H1 (cell line): ENCODE data around the gene MAPK8IP1. TPM values are rescaled to one million over a fixed set of nuclear protein-coding genes. Genes with fewer than 3 reads are reported as not detected.

Experiments
- CTCF ChIA-PET: fragments of 300-600 bp; sonication (Branson Sonifier 250); formaldehyde crosslinking; loops from one replicate; lab custom pipeline; 2021; ENCODE audit not compliant: partially characterized antibody; lab: Charles Lee
- POLR2A ChIA-PET: fragments of 300-600 bp; sonication (Branson Sonifier 250); formaldehyde crosslinking; loops from one replicate; lab custom pipeline; 2021; ENCODE audit warnings: inconsistent platforms; ENCODE audit not compliant: partially characterized antibody; lab: Charles Lee
- DNase-seq, 2 experiments: peaks; one replicate each; pipeline versions ENCODE4 v3.0.0 to v3.0.0-alpha.2; 2010 to 2022; ENCODE audit warnings: low spot score in 2 of 2, low read depth in 1 of 2, mixed read lengths in 1 of 2
- FAIRE-seq: peaks from 2 replicates; lab custom pipeline; 2011; peaks lifted over from hg19 to GRCh38; lab: Jason Lieb, UNC
- H2AFZ ChIP-seq: 2 replicates; pipeline ENCODE4 v1.8.1; 2012; ENCODE audit warnings: low read length, inconsistent platforms
- H2AK5ac ChIP-seq: 2 replicates; pipeline ENCODE4 v1.6.1; 2013; ENCODE audit warnings: low read depth, low read length
- H2BK120ac ChIP-seq: replicated peaks from 2 replicates; pipeline ENCODE3; 2013; ENCODE audit warnings: low read depth, low read length, inconsistent platforms
- H2BK12ac ChIP-seq: 2 replicates; pipeline ENCODE4 v1.6.1; 2013; ENCODE audit warnings: low read depth, low read length
- H2BK15ac ChIP-seq: 2 replicates; pipeline ENCODE4 v1.6.1; 2013; ENCODE audit warnings: low read length
- H2BK20ac ChIP-seq: 2 replicates; pipeline ENCODE4 v1.6.1; 2013; ENCODE audit warnings: low read length
- H2BK5ac ChIP-seq: 2 replicates; pipeline ENCODE4 v1.6.1; 2013; ENCODE audit warnings: low read depth, low read length
- H3K14ac ChIP-seq: 2 replicates; pipeline ENCODE4 v1.6.1; 2013; ENCODE audit warnings: inconsistent platforms; ENCODE audit not compliant: insufficient read length
- H3K18ac ChIP-seq: 2 replicates; pipeline ENCODE4 v1.6.1; 2013; ENCODE audit warnings: low read length; ENCODE audit errors: extremely low read depth
- H3K23ac ChIP-seq: 2 replicates; pipeline ENCODE4 v1.6.1; 2013; ENCODE audit warnings: inconsistent platforms; ENCODE audit not compliant: insufficient read length
- H3K23me2 ChIP-seq: 2 replicates; pipeline ENCODE4 v1.6.1; 2013; ENCODE audit warnings: low read depth, low read length
- H3K27ac ChIP-seq: 2 replicates; pipeline ENCODE4 v1.6.1; 2011; ENCODE audit warnings: low read depth, low read length, inconsistent platforms
- H3K27me3 ChIP-seq, 4 experiments: replicated peaks in 1 of 4; 1 replicate in 1 of 4; 2 replicates in 3 of 4; pipeline versions ENCODE4 v1.6.1 to v1.8.1; 2011 to 2013; ENCODE audit warnings: low read length in 3 of 4, mild to moderate bottlenecking in 3 of 4, inconsistent platforms in 2 of 4, mixed read lengths in 2 of 4, moderate library complexity in 1 of 4; ENCODE audit not compliant: control insufficient read depth in 3 of 4, insufficient read depth in 3 of 4; ENCODE audit errors: extremely low read depth in 1 of 4
- H3K36me3 ChIP-seq, 4 experiments: 2 replicates each; pipeline versions ENCODE4 v1.6.1 to v1.8.1; 2011 to 2013; ENCODE audit warnings: mild to moderate bottlenecking in 4 of 4, low read length in 3 of 4, moderate library complexity in 2 of 4, control low read depth in 1 of 4, inconsistent platforms in 1 of 4; ENCODE audit not compliant: insufficient read depth in 4 of 4, control insufficient read depth in 2 of 4
- H3K4ac ChIP-seq: replicated peaks from 2 replicates; pipeline ENCODE3; 2013; ENCODE audit warnings: low read length, low read depth, mixed read lengths, inconsistent platforms; ENCODE audit not compliant: insufficient read length
- H3K4me1 ChIP-seq, 4 experiments: replicated peaks in 1 of 4; 1 replicate in 1 of 4; 2 replicates in 3 of 4; pipeline versions ENCODE4 v1.6.1 to v1.8.1; 2011 to 2013; ENCODE audit warnings: low read length in 3 of 4, inconsistent platforms in 2 of 4, mixed read lengths in 1 of 4; ENCODE audit not compliant: insufficient read depth in 4 of 4, control insufficient read depth in 3 of 4
- H3K4me2 ChIP-seq, 2 experiments: 2 replicates each; pipeline versions ENCODE4 v1.6.1 to v1.8.1; 2011 to 2013; ENCODE audit warnings: low read depth in 2 of 2, low read length in 2 of 2, control low read depth in 1 of 2, inconsistent platforms in 1 of 2, mild to moderate bottlenecking in 1 of 2; ENCODE audit not compliant: insufficient read depth in 1 of 2
- H3K4me3 ChIP-seq, 4 experiments: fragments of 200-600, 300-600 bp in 1 of 4; sonication (generic), shearing (Covaris generic), sonication (Bioruptor Twin) in 1 of 4; 2 replicates each; pipeline versions ENCODE4 v1.5.1 to v1.8.1; 2011 to 2016; ENCODE audit warnings: low read length in 4 of 4, low read depth in 3 of 4, control low read depth in 2 of 4, inconsistent platforms in 2 of 4, mild to moderate bottlenecking in 2 of 4, mixed read lengths in 1 of 4, moderate library complexity in 1 of 4; ENCODE audit not compliant: insufficient read depth in 2 of 4; ENCODE audit errors: extremely low read depth in 1 of 4
- H3K56ac ChIP-seq: replicated peaks from 2 replicates; pipeline ENCODE3; 2013; ENCODE audit warnings: low read depth, mild to moderate bottlenecking, mixed read lengths, low read length, inconsistent platforms; ENCODE audit not compliant: insufficient read length
- H3K79me1 ChIP-seq: 2 replicates; pipeline ENCODE4 v1.6.1; 2013; ENCODE audit warnings: low read depth, low read length, control low read depth
- H3K79me2 ChIP-seq, 2 experiments: 2 replicates each; pipeline versions ENCODE4 v1.6.1 to v1.8.1; 2012 to 2013; ENCODE audit warnings: low read length in 2 of 2, mild to moderate bottlenecking in 2 of 2, inconsistent platforms in 1 of 2; ENCODE audit not compliant: insufficient read depth in 2 of 2, control insufficient read depth in 1 of 2
- H3K9ac ChIP-seq, 4 experiments: replicated peaks in 1 of 4; 1 replicate in 1 of 4; 2 replicates in 3 of 4; pipeline versions ENCODE4 v1.6.1 to v1.8.1; 2011 to 2013; ENCODE audit warnings: low read depth in 3 of 4, low read length in 3 of 4, control low read depth in 2 of 4, mild to moderate bottlenecking in 2 of 4, moderate library complexity in 2 of 4, inconsistent platforms in 1 of 4; ENCODE audit errors: extremely low read depth in 1 of 4
- H3K9me3 ChIP-seq, 2 experiments: 2 replicates each; pipeline versions ENCODE4 v1.6.1 to v1.8.1; 2012 to 2013; ENCODE audit warnings: mild to moderate bottlenecking in 2 of 2, moderate library complexity in 2 of 2, control low read depth in 1 of 2, inconsistent platforms in 1 of 2, low read depth in 1 of 2, low read length in 1 of 2, mixed read lengths in 1 of 2; ENCODE audit not compliant: insufficient read depth in 2 of 2
- H4K20me1 ChIP-seq, 2 experiments: replicated peaks in 1 of 2; 2 replicates each; pipeline versions ENCODE3 to v1.8.1; 2011 to 2013; ENCODE audit warnings: inconsistent platforms in 2 of 2, low read length in 2 of 2, mild to moderate bottlenecking in 1 of 2; ENCODE audit not compliant: insufficient read depth in 2 of 2, control insufficient read depth in 1 of 2
- H4K5ac ChIP-seq: 2 replicates; pipeline ENCODE4 v1.6.1; 2013; ENCODE audit warnings: low read length, low read depth, mixed read lengths, inconsistent platforms; ENCODE audit not compliant: insufficient read length
- H4K8ac ChIP-seq: 2 replicates; pipeline ENCODE4 v1.8.0; 2013; ENCODE audit warnings: mild to moderate bottlenecking, moderate library complexity, low read length, inconsistent platforms; ENCODE audit not compliant: insufficient read depth; ENCODE audit errors: extremely low read depth
- H4K91ac ChIP-seq: replicated peaks from 2 replicates; pipeline ENCODE3; 2013; ENCODE audit warnings: low read length, mixed read lengths, inconsistent platforms; ENCODE audit not compliant: insufficient read length
- CBX5 ChIP-seq: fragments of 300-800, 300-1000 bp; sonication (generic); IDR thresholded peaks from 2 replicates; pipeline ENCODE4 v1.7.1; 2016; ENCODE audit warnings: antibody characterized with exemption, low read length, low read depth
- HDAC6 ChIP-seq: IDR thresholded peaks from one replicate; pipeline ENCODE4 v1.7.1; 2012; ENCODE audit warnings: low read depth, mild to moderate bottlenecking, inconsistent platforms, low read length, moderate library complexity
- JUND ChIP-seq: IDR thresholded peaks from 2 replicates; pipeline ENCODE4 v1.6.1; 2011; ENCODE audit warnings: mild to moderate bottlenecking, improper control_type of control experiment, low read length
- SIX5 ChIP-seq: IDR thresholded peaks from 2 replicates; pipeline ENCODE4 v1.6.1; 2011; ENCODE audit warnings: mild to moderate bottlenecking, low read depth, low read length
- WGBS, 2 experiments: shearing (Covaris generic) in 1 of 2; methylation state at CpG; one replicate each; pipeline versions ENCODE4 v1.1.6 to v1.1.7; 2013 to 2015; ENCODE audit warnings: low lambda C conversion rate in 2 of 2, mixed read lengths in 2 of 2, inconsistent platforms in 1 of 2, low coverage in 1 of 2, missing lambda C conversion rate in 1 of 2; ENCODE audit not compliant: insufficient replicate concordance in 2 of 2, insufficient coverage in 1 of 2, insufficient read length in 1 of 2; ENCODE audit errors: extremely low coverage in 1 of 2, missing lambda C conversion rate in 1 of 2; 5-methylcytosine and 5-hydroxymethylcytosine counted together
- polyA plus RNA-seq, 7 experiments: library from polyadenylated mRNA; depleted of rRNA in 3 of 7; stranded (reverse) in 5 of 7; unstranded in 2 of 7; fragments of >200 nt in 5 of 7; fragments of 200-250 nt in 2 of 7; gene quantifications; 1 replicate in 5 of 7; 2 replicates in 1 of 7; 4 replicates in 1 of 7; pipeline versions ENCODE4 v1.2.1 to v1.2.3, GENCODE V29; 2011 to 2013; ENCODE audit warnings: missing spikeins in 2 of 7, mixed read lengths in 2 of 7
- total RNA-seq: library from RNA; stranded (reverse); fragmentation: NEBNext Ultra II Directional; extraction: Animal tissue kit (Norgen Biotek cat#: 25700); gene quantifications from 2 replicates; pipeline ENCODE4 v1.2.1, GENCODE V29; 2021
- TF ChIP-seq, protein P1 (sequence below): IDR thresholded peaks from 2 replicates; pipeline ENCODE4 v1.6.1; 2012; ENCODE audit warnings: inconsistent platforms

MAPK8IP1 gene
- total and polyA plus RNA-seq, 2 of the 8 experiments (the other 6 are each of a cell fraction or from before 2014, with no cell fraction given): 32.4 to 40.1 TPM

- no peak overlapping the region for H3K27ac ChIP-seq
- POLR2A ChIA-PET: interaction anchor here (1.0 to 9.8 kb wide), 12 partner anchors 9 to 416 kb away, joined by 3 to 115 read pairs (median 4); partner anchors contain the start of gene PEX16
- no peak overlapping the region for H4K5ac ChIP-seq
- peaks cover 6% of the 10 kb centered on the region; the same call in 1 of the 2 replicates for H3K23me2 ChIP-seq
- no peak overlapping the region for H3K4ac ChIP-seq
- H3K36me3 ChIP-seq: peaks cover 5 to 35% (median 22%) of the 10 kb centered on the region in 4 experiments; a peak in 7 of 8 replicates
- H2BK5ac ChIP-seq: no peak overlapping the region; the same call in 1 of the 2 replicates
- 94% methylated on average over 12 of the region's 12 CpGs; no CpG with 5 or more reads in 1 of the 2 experiments for WGBS, 2 experiments
- peaks cover 0 to 6% (median 3%) of the 10 kb centered on the region in 4 experiments; a peak in 4 of 7 replicates for H3K4me1 ChIP-seq
- no peak overlapping the region for H3K56ac ChIP-seq
- FAIRE-seq: no peak
- H3K79me2 ChIP-seq: peaks cover 0 to 11% of the 10 kb centered on the region in 2 experiments; a peak in 1 of 4 replicates
- no peaks in the 10 kb centered on the region for H3K9me3 ChIP-seq
- H2AK5ac ChIP-seq: no peak overlapping the region
- no peak overlapping the region for H3K23ac ChIP-seq
- H3K79me1 ChIP-seq: peaks cover 15% of the 10 kb centered on the region
- no peak overlapping the region for H3K4me3 ChIP-seq
- no peak overlapping the region for H4K8ac ChIP-seq
- no peak for DNase-seq
- TF ChIP-seq SIX5 (no peak), HDAC6 (no peak), JUND (no peak), CBX5 (no peak)
- TF ChIP-seq, protein P1, sequence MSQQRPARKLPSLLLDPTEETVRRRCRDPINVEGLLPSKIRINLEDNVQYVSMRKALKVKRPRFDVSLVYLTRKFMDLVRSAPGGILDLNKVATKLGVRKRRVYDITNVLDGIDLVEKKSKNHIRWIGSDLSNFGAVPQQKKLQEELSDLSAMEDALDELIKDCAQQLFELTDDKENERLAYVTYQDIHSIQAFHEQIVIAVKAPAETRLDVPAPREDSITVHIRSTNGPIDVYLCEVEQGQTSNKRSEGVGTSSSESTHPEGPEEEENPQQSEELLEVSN: no peak
- H3K14ac ChIP-seq: no peak overlapping the region
- no peak overlapping the region for H4K91ac ChIP-seq
- H3K4me2 ChIP-seq: no peak overlapping the region
- CTCF ChIA-PET: interaction anchor here (0.9 to 4.0 kb wide), 5 partner anchors 38 to 139 kb away, joined by 3 to 26 read pairs (median 4); no protein-coding TSS in a partner anchor
- no peak overlapping the region for H2BK15ac ChIP-seq
- H2BK12ac ChIP-seq: no peak overlapping the region
- H2BK120ac ChIP-seq: no peak overlapping the region
- H3K9ac ChIP-seq: no peak overlapping the region
- no peak overlapping the region for H2AFZ ChIP-seq
- no peaks in the 10 kb centered on the region for H3K27me3 ChIP-seq
- no peak overlapping the region for H2BK20ac ChIP-seq
- H3K18ac ChIP-seq: no peak overlapping the region
- peaks cover 10 to 20% of the 10 kb centered on the region in 2 experiments for H4K20me1 ChIP-seq
Observed at GRCh38 chr11:45926536-45927331, 41.3 kb downstream of the MAPK8IP1 start.
